SK-N-SH (cell line): ENCODE measurements around the gene STK35.

Experiments used
- FOXM1 ChIP-seq: IDR thresholded peaks from 2 replicates; pipeline ENCODE4 v1.4.0; 2012; ENCODE audit warnings: low read depth, mild to moderate bottlenecking
- GABPA ChIP-seq: IDR thresholded peaks from 2 replicates; pipeline ENCODE4 v1.4.0; 2012; ENCODE audit warnings: low read depth, mild to moderate bottlenecking
- MXI1 ChIP-seq: IDR thresholded peaks from 2 replicates; pipeline ENCODE4 v1.6.1; 2012; ENCODE audit warnings: mild to moderate bottlenecking, low read depth, low read length, improper control_type of control experiment
- NFIC ChIP-seq: IDR thresholded peaks from 2 replicates; pipeline ENCODE4 v1.4.0; 2012; ENCODE audit warnings: borderline replicate concordance
- RAD21 ChIP-seq: IDR thresholded peaks from 2 replicates; pipeline ENCODE4 v1.6.1; 2012; ENCODE audit warnings: mild to moderate bottlenecking, low read length
- TAF1 ChIP-seq: IDR thresholded peaks from 2 replicates; pipeline ENCODE4 v1.6.1; 2012; ENCODE audit warnings: low read depth, mild to moderate bottlenecking, low read length, moderate library complexity, borderline replicate concordance
- TF ChIP-seq, protein P1 (sequence below): fragments of 150-350 bp; IDR thresholded peaks from 2 replicates; pipeline ENCODE4 v1.6.1; 2017; ENCODE audit warnings: antibody characterized with exemption, low read length, low read depth, borderline replicate concordance
- TF ChIP-seq, protein P2 (sequence below): fragments of 200-600 bp; sonication (generic); IDR thresholded peaks from 2 replicates; pipeline ENCODE4 v1.6.1; 2017; ENCODE audit warnings: antibody characterized with exemption, mild to moderate bottlenecking, moderate library complexity
- TF ChIP-seq, protein P3 (sequence below): IDR thresholded peaks from 2 replicates; pipeline ENCODE4 v1.4.0; 2012; ENCODE audit warnings: low read depth

DNA sequence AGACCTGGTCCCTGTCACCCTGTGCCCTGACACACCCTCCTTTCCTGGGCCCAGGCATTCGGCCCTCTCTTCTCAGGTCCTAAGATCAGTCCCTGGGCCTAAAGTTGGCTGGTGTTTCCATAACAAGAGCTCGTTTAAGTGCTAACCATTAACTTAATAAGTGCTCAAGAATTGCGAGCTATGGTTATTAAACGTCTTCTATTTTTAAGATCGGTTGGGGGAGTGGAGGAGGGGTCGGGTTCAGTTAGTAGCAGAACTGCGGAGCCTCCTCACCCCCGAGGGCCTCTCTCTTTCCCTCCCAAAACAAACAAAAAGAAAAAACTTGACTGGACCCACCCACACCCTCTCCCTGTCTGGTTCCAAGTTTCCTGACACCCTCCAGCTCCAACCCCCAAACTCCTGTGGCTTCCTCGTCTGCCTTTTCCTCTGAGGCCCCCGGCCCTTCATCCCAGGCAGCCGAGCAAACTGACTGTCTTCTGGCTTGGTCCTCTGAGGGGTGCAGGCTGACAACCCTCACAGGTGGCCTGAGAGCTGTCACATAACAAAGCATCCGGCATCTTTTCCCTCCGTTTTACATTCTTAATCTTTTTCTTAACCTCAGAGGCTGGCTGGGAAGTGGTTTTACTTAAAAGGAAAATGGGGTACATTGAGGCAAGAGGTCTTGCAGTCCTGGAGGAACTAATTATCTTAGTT, 2.0 kb downstream of the STK35 start:
- TF ChIP-seq TAF1 (no peak), GABPA (no peak), RAD21 (no peak), NFIC (no peak), MXI1 (no peak), FOXM1 (no peak)
- TF ChIP-seq, protein P1, sequence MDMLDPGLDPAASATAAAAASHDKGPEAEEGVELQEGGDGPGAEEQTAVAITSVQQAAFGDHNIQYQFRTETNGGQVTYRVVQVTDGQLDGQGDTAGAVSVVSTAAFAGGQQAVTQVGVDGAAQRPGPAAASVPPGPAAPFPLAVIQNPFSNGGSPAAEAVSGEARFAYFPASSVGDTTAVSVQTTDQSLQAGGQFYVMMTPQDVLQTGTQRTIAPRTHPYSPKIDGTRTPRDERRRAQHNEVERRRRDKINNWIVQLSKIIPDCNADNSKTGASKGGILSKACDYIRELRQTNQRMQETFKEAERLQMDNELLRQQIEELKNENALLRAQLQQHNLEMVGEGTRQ: no peak
- TF ChIP-seq, protein P2, sequence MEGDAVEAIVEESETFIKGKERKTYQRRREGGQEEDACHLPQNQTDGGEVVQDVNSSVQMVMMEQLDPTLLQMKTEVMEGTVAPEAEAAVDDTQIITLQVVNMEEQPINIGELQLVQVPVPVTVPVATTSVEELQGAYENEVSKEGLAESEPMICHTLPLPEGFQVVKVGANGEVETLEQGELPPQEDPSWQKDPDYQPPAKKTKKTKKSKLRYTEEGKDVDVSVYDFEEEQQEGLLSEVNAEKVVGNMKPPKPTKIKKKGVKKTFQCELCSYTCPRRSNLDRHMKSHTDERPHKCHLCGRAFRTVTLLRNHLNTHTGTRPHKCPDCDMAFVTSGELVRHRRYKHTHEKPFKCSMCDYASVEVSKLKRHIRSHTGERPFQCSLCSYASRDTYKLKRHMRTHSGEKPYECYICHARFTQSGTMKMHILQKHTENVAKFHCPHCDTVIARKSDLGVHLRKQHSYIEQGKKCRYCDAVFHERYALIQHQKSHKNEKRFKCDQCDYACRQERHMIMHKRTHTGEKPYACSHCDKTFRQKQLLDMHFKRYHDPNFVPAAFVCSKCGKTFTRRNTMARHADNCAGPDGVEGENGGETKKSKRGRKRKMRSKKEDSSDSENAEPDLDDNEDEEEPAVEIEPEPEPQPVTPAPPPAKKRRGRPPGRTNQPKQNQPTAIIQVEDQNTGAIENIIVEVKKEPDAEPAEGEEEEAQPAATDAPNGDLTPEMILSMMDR: no peak
- TF ChIP-seq, protein P3, sequence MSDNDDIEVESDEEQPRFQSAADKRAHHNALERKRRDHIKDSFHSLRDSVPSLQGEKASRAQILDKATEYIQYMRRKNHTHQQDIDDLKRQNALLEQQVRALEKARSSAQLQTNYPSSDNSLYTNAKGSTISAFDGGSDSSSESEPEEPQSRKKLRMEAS: no peak
